Hepatocyte (in vitro differentiated cells): Measurements from ENCODE around the gene KLHL1.

Experiments
- EZH2 ChIP-seq: fragments of 200-600 bp; sonication (generic); IDR thresholded peaks from 2 replicates; pipeline ENCODE4 v1.6.1; 2016; ENCODE audit warnings: antibody characterized with exemption, mild to moderate bottlenecking, borderline replicate concordance
- EZH2phosphoT487 ChIP-seq: fragments of 200-600 bp; sonication (generic); IDR thresholded peaks from one replicate; pipeline ENCODE4 v1.6.1; 2018; ENCODE audit warnings: antibody characterized with exemption, mild to moderate bottlenecking, low read depth, moderate library complexity; ENCODE audit not compliant: unreplicated experiment, severe bottlenecking
- TF ChIP-seq, protein P1 (sequence below): fragments of 200-600 bp; sonication (generic); IDR thresholded peaks from 2 replicates; pipeline ENCODE4 v1.5.1; 2016; ENCODE audit warnings: antibody characterized with exemption, mild to moderate bottlenecking; ENCODE audit not compliant: poor library complexity

DNA sequence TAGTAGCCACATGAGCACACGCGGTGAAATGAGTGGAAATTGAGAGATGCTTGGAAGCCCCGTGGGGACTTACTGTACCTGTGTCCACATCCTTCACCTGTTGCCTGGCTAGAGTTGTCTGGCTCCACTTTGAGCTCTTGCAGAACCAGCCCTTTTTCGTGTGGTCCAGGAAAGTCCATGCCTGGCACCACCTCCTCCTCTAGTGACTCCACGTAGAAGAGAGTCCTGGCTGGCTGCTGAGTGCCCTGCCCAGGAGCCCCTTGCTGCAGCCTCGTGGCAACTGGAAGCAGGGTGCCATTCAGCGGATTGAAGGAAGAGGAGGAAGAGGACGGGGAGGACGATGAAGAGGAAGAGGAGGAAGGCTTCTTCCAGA is 1.1 kb downstream of the KLHL1 start:
- TF ChIP-seq EZH2phosphoT487 (no peak), EZH2 (no peak)
- TF ChIP-seq, protein P1, sequence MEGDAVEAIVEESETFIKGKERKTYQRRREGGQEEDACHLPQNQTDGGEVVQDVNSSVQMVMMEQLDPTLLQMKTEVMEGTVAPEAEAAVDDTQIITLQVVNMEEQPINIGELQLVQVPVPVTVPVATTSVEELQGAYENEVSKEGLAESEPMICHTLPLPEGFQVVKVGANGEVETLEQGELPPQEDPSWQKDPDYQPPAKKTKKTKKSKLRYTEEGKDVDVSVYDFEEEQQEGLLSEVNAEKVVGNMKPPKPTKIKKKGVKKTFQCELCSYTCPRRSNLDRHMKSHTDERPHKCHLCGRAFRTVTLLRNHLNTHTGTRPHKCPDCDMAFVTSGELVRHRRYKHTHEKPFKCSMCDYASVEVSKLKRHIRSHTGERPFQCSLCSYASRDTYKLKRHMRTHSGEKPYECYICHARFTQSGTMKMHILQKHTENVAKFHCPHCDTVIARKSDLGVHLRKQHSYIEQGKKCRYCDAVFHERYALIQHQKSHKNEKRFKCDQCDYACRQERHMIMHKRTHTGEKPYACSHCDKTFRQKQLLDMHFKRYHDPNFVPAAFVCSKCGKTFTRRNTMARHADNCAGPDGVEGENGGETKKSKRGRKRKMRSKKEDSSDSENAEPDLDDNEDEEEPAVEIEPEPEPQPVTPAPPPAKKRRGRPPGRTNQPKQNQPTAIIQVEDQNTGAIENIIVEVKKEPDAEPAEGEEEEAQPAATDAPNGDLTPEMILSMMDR, result no peak
